ENCODE measurements around the gene TMEM11. TPM values are rescaled to one million over a fixed set of nuclear protein-coding genes. Genes with fewer than 3 reads are reported as not detected.

The TMEM11 gene
- polyA plus RNA-seq, 1 experiment, result 69.5 TPM

- Histone ChIP-seq H3K36me3 (ENCODE audit: control insufficient read depth, insufficient read depth, low read length) (peaks cover 6% of the 10 kb centered on the region), H3K27me3 (ENCODE audit: control insufficient read depth, insufficient read depth, low read length) (no peaks in the 10 kb centered on the region), H3K4me3 (ENCODE audit: low read depth, low read length) (no peak overlapping the region)
- ChIA-PET POLR2A (no interaction called here), CTCF (interaction anchor here (0.6 to 3.0 kb wide), 12 partner anchors 9 to 120 kb away, joined by 3 to 19 read pairs (median 4); no protein-coding TSS in a partner anchor)
- peak; percentile 53 for TF ChIP-seq CTCF (IDR thresholded peaks at IDR 0.05; ENCODE audit: insufficient read depth, low read depth, low read length)
- no peak for DNase-seq (ENCODE audit: low read depth)
Measured at GRCh38 chr17:21239680-21240368, 25.9 kb upstream of the TMEM11 start.

- no peak for DNase-seq (ENCODE audit: low read depth)
- Histone ChIP-seq H3K36me3 (ENCODE audit: control insufficient read depth, insufficient read depth, low read length) (no peaks in the 10 kb centered on the region; the same call in 1 of the 2 replicates), H3K4me3 (ENCODE audit: low read depth, low read length) (no peak overlapping the region), H3K27me3 (ENCODE audit: control insufficient read depth, insufficient read depth, low read length) (no peaks in the 10 kb centered on the region)
- ChIA-PET CTCF (no interaction called here), POLR2A (no interaction called here)
- no peak for TF ChIP-seq CTCF (IDR thresholded peaks at IDR 0.05; ENCODE audit: insufficient read depth, low read depth, low read length)
Measured at GRCh38 chr17:21235921-21236320, 22.0 kb upstream of the TMEM11 start.

- CTCF ChIA-PET, result no interaction called here
- H3K27me3 ChIP-seq (ENCODE audit: control insufficient read depth, insufficient read depth, low read length), result no peaks in the 10 kb centered on the region
- H3K36me3 ChIP-seq (ENCODE audit: control insufficient read depth, insufficient read depth, low read length), result no peaks in the 10 kb centered on the region
- DNase-seq (ENCODE audit: low read depth), result no peak
- no peak overlapping the region for H3K4me3 ChIP-seq (ENCODE audit: low read depth, low read length)
- no peak for TF ChIP-seq CTCF (IDR thresholded peaks at IDR 0.05; ENCODE audit: insufficient read depth, low read depth, low read length)
- POLR2A ChIA-PET, result no interaction called here
Measured at GRCh38 chr17:21233581-21234347, 19.8 kb upstream of the TMEM11 start.

- Histone ChIP-seq H3K27me3 (ENCODE audit: control insufficient read depth, insufficient read depth, low read length) (no peaks in the 10 kb centered on the region), H3K4me3 (ENCODE audit: low read depth, low read length) (no peak overlapping the region), H3K36me3 (ENCODE audit: control insufficient read depth, insufficient read depth, low read length) (no peaks in the 10 kb centered on the region)
- DNase-seq (ENCODE audit: low read depth), result no peak
- POLR2A ChIA-PET, result no interaction called here
- CTCF ChIA-PET, result no interaction called here
- TF ChIP-seq CTCF (IDR thresholded peaks at IDR 0.05; ENCODE audit: insufficient read depth, low read depth, low read length), result no peak
Measured at GRCh38 chr17:21232033-21232749, 18.2 kb upstream of the TMEM11 start.

GRCh38 chr17:21231533-21231932 is 17.6 kb upstream of the TMEM11 start:
- Histone ChIP-seq H3K27me3 (ENCODE audit: control insufficient read depth, insufficient read depth, low read length) (no peaks in the 10 kb centered on the region), H3K36me3 (ENCODE audit: control insufficient read depth, insufficient read depth, low read length) (no peaks in the 10 kb centered on the region), H3K4me3 (ENCODE audit: low read depth, low read length) (no peak overlapping the region)
- POLR2A ChIA-PET, result no interaction called here
- no peak for DNase-seq (ENCODE audit: low read depth)
- no peak for TF ChIP-seq CTCF (IDR thresholded peaks at IDR 0.05; ENCODE audit: insufficient read depth, low read depth, low read length)
- CTCF ChIA-PET, result no interaction called here

Data from BJ (cell line).